Measurements from ENCODE around the gene PKP3. TPM values are rescaled to one million over a fixed set of nuclear protein-coding genes. Genes with fewer than 3 reads are reported as not detected.

The PKP3 gene
- total and polyA plus RNA-seq, 9 of the 15 experiments (the other 6 are each of a cell fraction or from before 2014, with no cell fraction given) = 0.11 to 110 (median 30.7) TPM

DNA sequence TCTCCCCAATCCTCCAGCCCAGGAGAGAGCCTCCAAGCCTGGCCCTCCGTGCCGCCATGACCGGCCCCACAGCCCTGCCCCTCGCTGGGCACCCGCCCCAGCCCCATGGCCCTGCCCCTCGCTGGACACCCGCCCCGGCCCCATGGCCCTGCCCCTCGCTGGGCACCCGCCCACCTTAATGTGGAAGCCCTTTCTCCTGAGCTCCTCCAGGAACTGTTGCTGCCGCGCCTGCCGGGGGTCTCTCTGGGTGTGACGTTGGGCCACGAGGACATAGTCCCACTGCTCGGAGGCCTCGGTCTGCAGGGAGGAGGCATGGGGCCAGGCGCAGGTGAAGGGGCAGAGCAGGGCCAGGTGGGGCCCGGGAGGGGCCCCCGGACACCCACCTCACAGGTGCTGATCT is 39.6 kb downstream of the PKP3 start:
- CTCF ChIA-PET (ENCODE audit: low intra/inter-chr PET ratio) = no interaction called here
- H3K4me2 ChIP-seq (ENCODE audit: insufficient read depth, low read length) = no peak overlapping the region
- no peak for FAIRE-seq
- BruUV-seq (replicated peaks) = no TSS peak
- H3K4me1 ChIP-seq (replicated peaks in 1 of 2; ENCODE audit: control insufficient read depth in 2 of 2, insufficient read depth in 2 of 2, low read length in 2 of 2) = peaks cover 0 to 47% of the 10 kb centered on the region in 2 experiments; a peak in 2 of 5 replicates
- intact Hi-C loops (cut with micrococcal nuclease) = no loop called here
- no peaks in the 10 kb centered on the region for H3K36me3 ChIP-seq (ENCODE audit: control insufficient read depth, insufficient read depth, low read length)
- H3K4me3 ChIP-seq = no peak overlapping the region
- WGBS (ENCODE audit: insufficient coverage, low coverage, missing lambda C conversion rate) = 31% methylated on average over 8 of the region's 20 CpGs
- H3K79me2 ChIP-seq (ENCODE audit: control insufficient read depth, insufficient read depth, low read length) = no peaks in the 10 kb centered on the region
- H3K27me3 ChIP-seq (ENCODE audit: control insufficient read depth in 2 of 2, insufficient read depth in 2 of 2, low read length in 2 of 2) = no peaks in the 10 kb centered on the region
- no peak overlapping the region for H3K27ac ChIP-seq (ENCODE audit: extremely low read depth, low read depth, low read length)
- POLR2A ChIA-PET = no interaction called here
- DNase-seq (ENCODE audit: extremely low read depth in 1 of 4, low spot score in 3 of 4) = no peak
- H3K9me3 ChIP-seq (replicated peaks; ENCODE audit: control insufficient read depth, insufficient read depth, low read depth, low read length) = peaks cover 4% of the 10 kb centered on the region; the same call in 1 of the 2 replicates
- H3K9ac ChIP-seq (ENCODE audit: insufficient read depth in 1 of 2, low read depth in 2 of 2, low read length in 2 of 2) = no peak overlapping the region
- no peaks in the 10 kb centered on the region for H4K20me1 ChIP-seq (replicated peaks; ENCODE audit: control insufficient read depth, insufficient read depth, low read length)
- no peak for ATAC-seq
- in situ Hi-C loops (cut with MboI) = no loop called here
- H2AFZ ChIP-seq (ENCODE audit: low read depth, low read length) = no peak overlapping the region
- no peaks in the 10 kb centered on the region for H3K9me1 ChIP-seq (ENCODE audit: control insufficient read depth, insufficient read depth, low read length)
- TF ChIP-seq ZNF133 (CRISPR knock-in tag; IDR thresholded peaks at IDR 0.05) = no peak
- TF ChIP-seq JUNB (CRISPR knock-in tag; conservative IDR thresholded peaks at IDR 0.05) = no peak
- TF ChIP-seq, protein P1, sequence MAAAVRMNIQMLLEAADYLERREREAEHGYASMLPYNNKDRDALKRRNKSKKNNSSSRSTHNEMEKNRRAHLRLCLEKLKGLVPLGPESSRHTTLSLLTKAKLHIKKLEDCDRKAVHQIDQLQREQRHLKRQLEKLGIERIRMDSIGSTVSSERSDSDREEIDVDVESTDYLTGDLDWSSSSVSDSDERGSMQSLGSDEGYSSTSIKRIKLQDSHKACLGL (CRISPR knock-in tag; IDR thresholded peaks at IDR 0.05; ENCODE audit: borderline replicate concordance, poor library complexity, severe bottlenecking) = no peak
- no peak for TF ChIP-seq OTX1 (CRISPR knock-in tag; IDR thresholded peaks at IDR 0.05)
- TF ChIP-seq EHMT2 (IDR thresholded peaks at IDR 0.05) = no peak
- TF ChIP-seq KLF6 (CRISPR knock-in tag; IDR thresholded peaks at IDR 0.05; ENCODE audit: borderline replicate concordance) = no peak
- no peak for TF ChIP-seq TARDBP (IDR thresholded peaks at IDR 0.05)
- TF ChIP-seq, protein P2, sequence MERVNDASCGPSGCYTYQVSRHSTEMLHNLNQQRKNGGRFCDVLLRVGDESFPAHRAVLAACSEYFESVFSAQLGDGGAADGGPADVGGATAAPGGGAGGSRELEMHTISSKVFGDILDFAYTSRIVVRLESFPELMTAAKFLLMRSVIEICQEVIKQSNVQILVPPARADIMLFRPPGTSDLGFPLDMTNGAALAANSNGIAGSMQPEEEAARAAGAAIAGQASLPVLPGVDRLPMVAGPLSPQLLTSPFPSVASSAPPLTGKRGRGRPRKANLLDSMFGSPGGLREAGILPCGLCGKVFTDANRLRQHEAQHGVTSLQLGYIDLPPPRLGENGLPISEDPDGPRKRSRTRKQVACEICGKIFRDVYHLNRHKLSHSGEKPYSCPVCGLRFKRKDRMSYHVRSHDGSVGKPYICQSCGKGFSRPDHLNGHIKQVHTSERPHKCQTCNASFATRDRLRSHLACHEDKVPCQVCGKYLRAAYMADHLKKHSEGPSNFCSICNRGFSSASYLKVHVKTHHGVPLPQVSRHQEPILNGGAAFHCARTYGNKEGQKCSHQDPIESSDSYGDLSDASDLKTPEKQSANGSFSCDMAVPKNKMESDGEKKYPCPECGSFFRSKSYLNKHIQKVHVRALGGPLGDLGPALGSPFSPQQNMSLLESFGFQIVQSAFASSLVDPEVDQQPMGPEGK (CRISPR knock-in tag; IDR thresholded peaks at IDR 0.05; ENCODE audit: borderline replicate concordance) = no peak

All from K562 (cell line).